AG09309 (cell line): ENCODE measurements around the gene AMMECR1.

Experiments used
- DNase-seq: peaks from one replicate; pipeline ENCODE4 v3.0.0-alpha.2; 2010; ENCODE audit warnings: low read depth
- H3K4me3 ChIP-seq: 2 replicates; pipeline ENCODE4 v1.5.1; 2011; ENCODE audit warnings: mild to moderate bottlenecking, low read depth, low read length, moderate library complexity; ENCODE audit not compliant: control insufficient read depth
- CTCF ChIP-seq: IDR thresholded peaks from 2 replicates; pipeline ENCODE4 v1.5.1; 2011; ENCODE audit warnings: mild to moderate bottlenecking, low read depth, low read length, inconsistent platforms; ENCODE audit not compliant: insufficient read depth, control insufficient read depth; ENCODE audit errors: missing control alignments

Gene AMMECR1

GRCh38 chrX:110317820-110318663 lies at the start of gene AMMECR1:
Gene AMMECR1 (minus strand): TSS chrX:110318085. CDS start chrX:110318071, 14 bp downstream.
- peak within 1 kb of the TSS; percentile 88 for H3K4me3 ChIP-seq
- peak; percentile 23 for DNase-seq
- TF ChIP-seq CTCF: no peak

- DNase-seq: no peak
- no peak for TF ChIP-seq CTCF
- no peak overlapping the region for H3K4me3 ChIP-seq
Measured at GRCh38 chrX:110363244-110363643, 45.4 kb upstream of the AMMECR1 start.

DNA sequence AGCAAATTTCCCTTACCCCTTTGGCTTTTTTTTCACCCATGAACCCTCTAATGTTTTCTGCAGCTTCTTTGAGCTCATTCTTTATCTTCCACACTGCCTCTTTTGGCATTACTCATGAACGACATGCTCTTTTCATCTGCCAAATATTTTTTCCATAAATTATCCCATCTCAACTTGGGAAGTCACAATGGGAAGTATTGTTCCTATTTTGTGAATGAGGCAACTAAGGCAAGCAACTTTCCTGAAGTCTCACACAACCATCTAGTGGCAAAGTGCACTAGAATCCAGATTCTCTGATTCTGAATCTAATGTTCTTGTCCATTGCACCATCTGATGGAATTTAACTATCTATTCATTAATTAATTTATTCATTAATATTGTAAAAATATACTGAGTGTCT lies 41.4 kb upstream of the AMMECR1 start:
- no peak for TF ChIP-seq CTCF
- no peak overlapping the region for H3K4me3 ChIP-seq
- no peak for DNase-seq

DNA sequence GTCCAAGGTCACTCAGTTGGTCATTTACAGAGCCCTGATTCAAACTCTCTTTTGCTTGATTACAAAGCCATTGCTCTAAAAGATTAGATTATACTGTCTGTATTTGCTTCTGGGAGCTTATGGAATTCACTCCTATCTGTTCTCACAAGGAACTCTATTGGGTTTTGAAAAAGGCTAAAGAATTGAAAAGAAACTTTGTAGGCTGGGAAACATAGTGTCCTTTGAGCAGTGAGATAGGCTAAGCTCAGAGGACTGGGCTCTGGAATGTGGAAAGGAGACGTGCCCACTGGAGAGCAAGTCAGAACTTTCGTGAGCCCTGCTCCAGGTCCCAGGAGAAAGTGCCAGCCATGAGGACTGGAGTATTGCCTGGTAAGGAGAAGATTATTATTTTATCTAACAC lies 40.7 kb upstream of the AMMECR1 start, which contains the start of gene RTL9:
Gene RTL9, plus strand, starts transcription at position 301 of the 400 bp plus-strand sequence. CDS start 91,770 bp downstream, outside the sequence.
- DNase-seq: no peak
- no peak for TF ChIP-seq CTCF
- no peak within 1 kb of the TSS for H3K4me3 ChIP-seq

GRCh38 chrX:110346681-110347080 lies 28.8 kb upstream of the AMMECR1 start:
- no peak for TF ChIP-seq CTCF
- DNase-seq: no peak
- no peak overlapping the region for H3K4me3 ChIP-seq

GRCh38 chrX:110341189-110342035 lies 23.5 kb upstream of the AMMECR1 start:
- peak; percentile 85 for DNase-seq
- H3K4me3 ChIP-seq: no peak overlapping the region

More at GRCh38 chrX:110341189-110342035, 23.5 kb upstream of the AMMECR1 start:
- TF ChIP-seq CTCF: no peak
